ENCODE measurements around the gene MXI1. TPM values are rescaled to one million over a fixed set of nuclear protein-coding genes. Genes with fewer than 3 reads are reported as not detected.
A peak's percentile ranks its signal among the peaks of the same experiment; 100 is the strongest.

MXI1 gene
- total and polyA plus RNA-seq, 4 donors = 64.1 to 90.1 (median 81.6) TPM

GRCh38 chr10:110203500-110204455 is 3.6 kb upstream of the MXI1 start:
- H3K36me3 ChIP-seq (ENCODE audit: control insufficient read depth, insufficient read depth, low read length) = no peaks in the 10 kb centered on the region
- H3K27ac ChIP-seq (ENCODE audit: low read depth, low read length) = no peak overlapping the region
- WGBS (ENCODE audit: insufficient coverage) = 89% methylated on average over 7 of the region's 8 CpGs
- no peaks in the 10 kb centered on the region for H3K9me3 ChIP-seq (ENCODE audit: control insufficient read depth, insufficient read depth, low read length)
- peaks cover 9% of the 10 kb centered on the region for H3K4me1 ChIP-seq (ENCODE audit: control insufficient read depth, insufficient read depth, low read length)
- H3K27me3 ChIP-seq (ENCODE audit: control insufficient read depth, insufficient read depth, low read length) = no peaks in the 10 kb centered on the region
- DNase-seq (ENCODE audit: low read depth in 4 of 6, low spot score in 6 of 6) = no peak
- H3K4me3 ChIP-seq (ENCODE audit: low read depth, low read length) = no peak overlapping the region

GRCh38 chr10:110205051-110205675 is 2.2 kb upstream of the MXI1 start:
- H3K27ac ChIP-seq (ENCODE audit: low read depth, low read length) = no peak overlapping the region
- DNase-seq (ENCODE audit: low read depth in 4 of 6, low spot score in 6 of 6) = no peak
- no peak overlapping the region for H3K4me3 ChIP-seq (ENCODE audit: low read depth, low read length)
- 43% methylated on average over 7 of the region's 12 CpGs for WGBS (ENCODE audit: insufficient coverage)
- no peaks in the 10 kb centered on the region for H3K36me3 ChIP-seq (ENCODE audit: control insufficient read depth, insufficient read depth, low read length)
- no peaks in the 10 kb centered on the region for H3K27me3 ChIP-seq (ENCODE audit: control insufficient read depth, insufficient read depth, low read length)
- H3K9me3 ChIP-seq (ENCODE audit: control insufficient read depth, insufficient read depth, low read length) = no peaks in the 10 kb centered on the region
- peaks cover 9% of the 10 kb centered on the region for H3K4me1 ChIP-seq (ENCODE audit: control insufficient read depth, insufficient read depth, low read length)

GRCh38 chr10:110207805-110208613 is 604 bp downstream of the MXI1 start:
- Histone ChIP-seq H3K27ac (ENCODE audit: low read depth, low read length) (peak overlapping the region; percentile 96), H3K4me3 (ENCODE audit: low read depth, low read length) (peak overlapping the region; percentile 96), H3K36me3 (ENCODE audit: control insufficient read depth, insufficient read depth, low read length) (peaks cover 2% of the 10 kb centered on the region), H3K4me1 (ENCODE audit: control insufficient read depth, insufficient read depth, low read length) (peaks cover 17% of the 10 kb centered on the region), H3K27me3 (ENCODE audit: control insufficient read depth, insufficient read depth, low read length) (no peaks in the 10 kb centered on the region), H3K9me3 (ENCODE audit: control insufficient read depth, insufficient read depth, low read length) (no peaks in the 10 kb centered on the region)
- WGBS (ENCODE audit: insufficient coverage) = 0% methylated on average over 39 of the region's 57 CpGs
- DNase-seq (ENCODE audit: low read depth in 4 of 6, low spot score in 6 of 6) = peak in 3 of 6 donors; percentile 31 to 76 (median 70)

GRCh38 chr10:110208614-110209453 is 1.4 kb downstream of the MXI1 start:
- WGBS (ENCODE audit: insufficient coverage) = 0% methylated on average over 28 of the region's 44 CpGs
- Histone ChIP-seq H3K27ac (ENCODE audit: low read depth, low read length) (peak overlapping the region; percentile 96), H3K36me3 (ENCODE audit: control insufficient read depth, insufficient read depth, low read length) (peaks cover 2% of the 10 kb centered on the region), H3K4me3 (ENCODE audit: low read depth, low read length) (peak overlapping the region; percentile 96), H3K4me1 (ENCODE audit: control insufficient read depth, insufficient read depth, low read length) (peaks cover 21% of the 10 kb centered on the region), H3K27me3 (ENCODE audit: control insufficient read depth, insufficient read depth, low read length) (no peaks in the 10 kb centered on the region), H3K9me3 (ENCODE audit: control insufficient read depth, insufficient read depth, low read length) (no peaks in the 10 kb centered on the region)
- DNase-seq (ENCODE audit: low read depth in 4 of 6, low spot score in 6 of 6) = peak in 2 of 6 donors; percentile 35 to 79

GRCh38 chr10:110209454-110209925 is 2.1 kb downstream of the MXI1 start:
- H3K27ac ChIP-seq (ENCODE audit: low read depth, low read length) = peak overlapping the region; percentile 96
- H3K36me3 ChIP-seq (ENCODE audit: control insufficient read depth, insufficient read depth, low read length) = peaks cover 2% of the 10 kb centered on the region
- DNase-seq (ENCODE audit: low read depth in 4 of 6, low spot score in 6 of 6) = peak in 3 of 6 donors; percentile 50 to 90 (median 89)
- peaks cover 22% of the 10 kb centered on the region for H3K4me1 ChIP-seq (ENCODE audit: control insufficient read depth, insufficient read depth, low read length)
- no peaks in the 10 kb centered on the region for H3K27me3 ChIP-seq (ENCODE audit: control insufficient read depth, insufficient read depth, low read length)
- H3K9me3 ChIP-seq (ENCODE audit: control insufficient read depth, insufficient read depth, low read length) = no peaks in the 10 kb centered on the region
- 0% methylated on average over 17 of the region's 24 CpGs for WGBS (ENCODE audit: insufficient coverage)
- peak overlapping the region; percentile 96 for H3K4me3 ChIP-seq (ENCODE audit: low read depth, low read length)

- Histone ChIP-seq H3K27ac (ENCODE audit: low read depth, low read length) (peak overlapping the region; percentile 99), H3K27me3 (ENCODE audit: control insufficient read depth, insufficient read depth, low read length) (no peaks in the 10 kb centered on the region), H3K36me3 (ENCODE audit: control insufficient read depth, insufficient read depth, low read length) (peaks cover 2% of the 10 kb centered on the region), H3K4me1 (ENCODE audit: control insufficient read depth, insufficient read depth, low read length) (peaks cover 25% of the 10 kb centered on the region), H3K4me3 (ENCODE audit: low read depth, low read length) (peak overlapping the region; percentile 96), H3K9me3 (ENCODE audit: control insufficient read depth, insufficient read depth, low read length) (no peaks in the 10 kb centered on the region)
- DNase-seq (ENCODE audit: low read depth in 4 of 6, low spot score in 6 of 6) = peak in 1 of 6 donors; percentile 80
- under 1% methylated on average over 53 of the region's 63 CpGs for WGBS (ENCODE audit: insufficient coverage)
Measured at GRCh38 chr10:110209926-110210673, 2.7 kb downstream of the MXI1 start.

GRCh38 chr10:110210674-110211464 is 3.5 kb downstream of the MXI1 start:
- Histone ChIP-seq H3K4me1 (ENCODE audit: control insufficient read depth, insufficient read depth, low read length) (peaks cover 31% of the 10 kb centered on the region), H3K27ac (ENCODE audit: low read depth, low read length) (peak overlapping the region; percentile 99), H3K27me3 (ENCODE audit: control insufficient read depth, insufficient read depth, low read length) (no peaks in the 10 kb centered on the region), H3K36me3 (ENCODE audit: control insufficient read depth, insufficient read depth, low read length) (peaks cover 2% of the 10 kb centered on the region), H3K9me3 (ENCODE audit: control insufficient read depth, insufficient read depth, low read length) (no peaks in the 10 kb centered on the region), H3K4me3 (ENCODE audit: low read depth, low read length) (peak overlapping the region; percentile 96)
- WGBS (ENCODE audit: insufficient coverage) = under 1% methylated on average over 59 of the region's 61 CpGs
- DNase-seq (ENCODE audit: low read depth in 4 of 6, low spot score in 6 of 6) = peak in 5 of 6 donors; percentile 96 to 99 (median 96)

- no peak for DNase-seq (ENCODE audit: low read depth in 4 of 6, low spot score in 6 of 6)
- Histone ChIP-seq H3K4me1 (ENCODE audit: control insufficient read depth, insufficient read depth, low read length) (peaks cover 31% of the 10 kb centered on the region), H3K4me3 (ENCODE audit: low read depth, low read length) (peak overlapping the region; percentile 96), H3K9me3 (ENCODE audit: control insufficient read depth, insufficient read depth, low read length) (no peaks in the 10 kb centered on the region), H3K27me3 (ENCODE audit: control insufficient read depth, insufficient read depth, low read length) (no peaks in the 10 kb centered on the region), H3K36me3 (ENCODE audit: control insufficient read depth, insufficient read depth, low read length) (peaks cover 2% of the 10 kb centered on the region), H3K27ac (ENCODE audit: low read depth, low read length) (peak overlapping the region; percentile 99)
- WGBS (ENCODE audit: insufficient coverage) = 0% methylated on average over 9 of the region's 10 CpGs
Measured at GRCh38 chr10:110211465-110211843, 4.0 kb downstream of the MXI1 start.
